PC-3 (cell line): ENCODE measurements around the gene MLC1. TPM values are rescaled to one million over a fixed set of nuclear protein-coding genes. Genes with fewer than 3 reads are reported as not detected.

Experiments
- ATAC-seq: fragments of 200-7000 bp; cut with Tn5 transposase; 2 replicates; pipeline ENCODE4 v1.9.1; 2020; ENCODE audit warnings: mild to moderate bottlenecking, moderate library complexity
- BruUV-seq: library from RNA; stranded (reverse); fragments of 400-500 nt; replicated peaks from 2 replicates; lab custom pipeline; 2021; lab: Mats Ljungman, UMichigan
- CTCF ChIA-PET: fragments of 300-600 bp; sonication (Branson Sonifier 250); formaldehyde crosslinking; loops from one replicate; lab custom pipeline; 2022; ENCODE audit warnings: antibody characterized with exemption; lab: Charles Lee
- POLR2A ChIA-PET: fragments of 300-600 bp; sonication (Branson Sonifier 250); formaldehyde crosslinking; loops from one replicate; lab custom pipeline; 2022; ENCODE audit warnings: antibody characterized with exemption; ENCODE audit not compliant: unreplicated experiment; lab: Charles Lee
- DNase-seq: peaks from one replicate; pipeline ENCODE4 v3.0.0-alpha.2; 2015
- H2AFZ ChIP-seq: fragments of 300-600 bp; sonication (generic); 2 replicates; pipeline ENCODE4 v1.6.0; 2016; ENCODE audit warnings: antibody characterized with exemption, low read length
- H3F3A ChIP-seq: fragments of 300-600 bp; sonication (generic); one replicate; pipeline ENCODE4 v1.6.0; 2017; ENCODE audit warnings: antibody characterized with exemption, low read length, control low read depth, mild to moderate bottlenecking; ENCODE audit not compliant: unreplicated experiment
- H3K27ac ChIP-seq: fragments of 300-600 bp; sonication (generic); 2 replicates; pipeline ENCODE4 v1.5.1; 2016; ENCODE audit warnings: mild to moderate bottlenecking, low read length
- H3K27me3 ChIP-seq: fragments of 300-600 bp; sonication (generic); 2 replicates; pipeline ENCODE4 v1.6.1; 2016; ENCODE audit warnings: low read length, mixed read lengths
- H3K36me3 ChIP-seq: fragments of 300-600 bp; sonication (generic); 2 replicates; pipeline ENCODE4 v1.6.1; 2016; ENCODE audit warnings: low read depth, mixed run types, low read length, mixed read lengths
- H3K4me1 ChIP-seq: fragments of 300-600 bp; sonication (generic); 2 replicates; pipeline ENCODE4 v1.5.1; 2016; ENCODE audit warnings: low read length; ENCODE audit not compliant: insufficient read depth
- H3K4me2 ChIP-seq: fragments of 300-600 bp; sonication (generic); 2 replicates; pipeline ENCODE4 v1.6.0; 2016; ENCODE audit warnings: low read length
- H3K4me3 ChIP-seq: fragments of 300-600 bp; sonication (generic); 2 replicates; pipeline ENCODE4 v1.5.1; 2016; ENCODE audit warnings: mild to moderate bottlenecking, low read length, mixed read lengths
- H3K79me2 ChIP-seq: fragments of 300-600 bp; sonication (generic); 2 replicates; pipeline ENCODE4 v1.6.1; 2017; ENCODE audit warnings: low read length, mixed read lengths
- H3K9ac ChIP-seq: fragments of 300-600 bp; sonication (generic); 2 replicates; pipeline ENCODE4 v1.6.0; 2016; ENCODE audit warnings: mild to moderate bottlenecking, low read length
- H3K9me2 ChIP-seq: fragments of 300-600 bp; sonication (generic); replicated peaks from 2 replicates; pipeline ENCODE4 v1.6.1; 2016; ENCODE audit warnings: mixed run types, low read length, mixed read lengths
- H3K9me3 ChIP-seq: fragments of 300-600 bp; sonication (generic); 2 replicates; pipeline ENCODE4 v1.6.1; 2016; ENCODE audit warnings: low read length, mixed read lengths
- H4K20me1 ChIP-seq: fragments of 300-600 bp; sonication (generic); 2 replicates; pipeline ENCODE4 v1.6.1; 2016; ENCODE audit warnings: low read length, mixed read lengths
- CTCF ChIP-seq: fragments of 300-600 bp; sonication (generic); conservative IDR thresholded peaks from 2 replicates; pipeline ENCODE4 v1.5.1; 2017; ENCODE audit warnings: antibody characterized with exemption, low read depth, mild to moderate bottlenecking, low read length
- EZH2 ChIP-seq: fragments of 300-600 bp; sonication (generic); IDR thresholded peaks from one replicate; pipeline ENCODE4 v1.6.1; 2017; ENCODE audit warnings: antibody characterized with exemption, mild to moderate bottlenecking, low read length; ENCODE audit not compliant: unreplicated experiment
- EZH2phosphoT487 ChIP-seq: fragments of 300-600 bp; sonication (generic); IDR thresholded peaks from 2 replicates; pipeline ENCODE4 v1.6.1; 2018; ENCODE audit warnings: mild to moderate bottlenecking, antibody characterized with exemption, low read length, borderline replicate concordance
- intact Hi-C: fragments of 100-400 bp; cut with micrococcal nuclease; formaldehyde crosslinking; loops from 2 replicates; pipeline ENCODE4 v1.9.0; 2023
- total RNA-seq: library from RNA; depleted of rRNA; stranded (reverse); fragments of >200 nt; gene quantifications from 2 replicates; pipeline ENCODE4 v1.2.3, GENCODE V29; 2014

MLC1 gene
- total RNA-seq, 1 experiment from 2014 or later, result 0.62 TPM

GRCh38 chr22:50090412-50090714 is 5.1 kb upstream of the MLC1 start:
- H3K9me2 ChIP-seq, result no peaks in the 10 kb centered on the region
- H3K4me3 ChIP-seq, result no peak overlapping the region
- H3K36me3 ChIP-seq, result no peaks in the 10 kb centered on the region
- H4K20me1 ChIP-seq, result no peaks in the 10 kb centered on the region
- no peaks in the 10 kb centered on the region for H3K27me3 ChIP-seq
- H3K79me2 ChIP-seq, result no peaks in the 10 kb centered on the region
- no peaks in the 10 kb centered on the region for H3K4me1 ChIP-seq
- no peak overlapping the region for H3K9ac ChIP-seq
- intact Hi-C loops, result no loop called here
- ChIA-PET CTCF (no interaction called here), POLR2A (no interaction called here)
- BruUV-seq, result no TSS peak
- no peaks in the 10 kb centered on the region for H3F3A ChIP-seq
- no peak overlapping the region for H3K4me2 ChIP-seq
- H3K27ac ChIP-seq, result no peak overlapping the region
- no peak for TF ChIP-seq CTCF
- TF ChIP-seq EZH2, result no peak
- no peak for TF ChIP-seq EZH2phosphoT487
- DNase-seq (no peak), ATAC-seq (no peak)
- no peak overlapping the region for H2AFZ ChIP-seq
- no peaks in the 10 kb centered on the region for H3K9me3 ChIP-seq

- H3K4me1 ChIP-seq, result no peaks in the 10 kb centered on the region
- TF ChIP-seq EZH2phosphoT487 (no peak), EZH2 (no peak), CTCF (no peak)
- CTCF ChIA-PET, result no interaction called here
- H3K36me3 ChIP-seq, result no peaks in the 10 kb centered on the region
- DNase-seq (no peak), ATAC-seq (no peak)
- no TSS peak for BruUV-seq
- intact Hi-C loops, result no loop called here
- no peaks in the 10 kb centered on the region for H4K20me1 ChIP-seq
- no peaks in the 10 kb centered on the region for H3K27me3 ChIP-seq
- H2AFZ ChIP-seq, result no peak within 1 kb of the TSS
- POLR2A ChIA-PET, result interaction anchor here (0.6 kb wide), 1 partner anchor 26 kb away, joined by 14 read pairs; no protein-coding TSS in a partner anchor
- H3K9me2 ChIP-seq, result no peaks in the 10 kb centered on the region
- H3K9ac ChIP-seq, result no peak within 1 kb of the TSS
- H3F3A ChIP-seq, result no peaks in the 10 kb centered on the region
- H3K79me2 ChIP-seq, result no peaks in the 10 kb centered on the region
- no peak within 1 kb of the TSS for H3K4me3 ChIP-seq
- no peaks in the 10 kb centered on the region for H3K9me3 ChIP-seq
- no peak within 1 kb of the TSS for H3K27ac ChIP-seq
- no peak within 1 kb of the TSS for H3K4me2 ChIP-seq
These were observed 4.6 kb upstream of the MLC1 start, which contains the start of gene MOV10L1 for GRCh38 chr22:50089682-50090411. TSS of gene MOV10L1 (plus strand) at chr22:50090006. CDS start at chr22:50090089, 83 bp downstream.

GRCh38 chr22:50089231-50089630 is 4.0 kb upstream of the MLC1 start:
- Histone ChIP-seq H4K20me1 (no peaks in the 10 kb centered on the region), H3K4me3 (no peak overlapping the region), H3K4me2 (no peak overlapping the region), H3K9me3 (no peaks in the 10 kb centered on the region), H3K79me2 (no peaks in the 10 kb centered on the region), H3K9me2 (no peaks in the 10 kb centered on the region), H3K36me3 (no peaks in the 10 kb centered on the region), H3K4me1 (no peaks in the 10 kb centered on the region), H3F3A (no peaks in the 10 kb centered on the region), H3K27me3 (no peaks in the 10 kb centered on the region), H3K27ac (no peak overlapping the region), H2AFZ (no peak overlapping the region), H3K9ac (no peak overlapping the region)
- no peak for ATAC-seq
- no peak for DNase-seq
- ChIA-PET POLR2A (interaction anchor here (0.6 kb wide), 1 partner anchor 27 kb away, joined by 14 read pairs; no protein-coding TSS in a partner anchor), CTCF (no interaction called here)
- BruUV-seq, result no TSS peak
- TF ChIP-seq EZH2 (no peak), EZH2phosphoT487 (no peak)
- intact Hi-C loops, result no loop called here
